GM23248 (cell line): ENCODE data around the gene NEXN. TPM values are rescaled to one million over a fixed set of nuclear protein-coding genes. Genes with fewer than 3 reads are reported as not detected.
"Not testable (repeated sequence)": the region's sequence is repeated elsewhere in the genome, so short reads cannot be mapped to it uniquely, and the experiment has no call there.

Source experiments
- DNase-seq: peaks from one replicate; pipeline ENCODE4 v3.0.0-alpha.2; 2015
- H2AFZ ChIP-seq: fragments of 200-600 bp; sonication (generic); 2 replicates; pipeline ENCODE4 v1.6.1; 2016; ENCODE audit warnings: antibody characterized with exemption
- H3F3A ChIP-seq: fragments of 200-600 bp; sonication (generic); 2 replicates; pipeline ENCODE4 v1.6.1; 2016; ENCODE audit warnings: mild to moderate bottlenecking, antibody characterized with exemption, mixed run types; ENCODE audit not compliant: insufficient read depth
- H3K27ac ChIP-seq: fragments of 200-600 bp; sonication (generic); 2 replicates; pipeline ENCODE4 v1.5.1; 2016; ENCODE audit warnings: mild to moderate bottlenecking
- H3K27me3 ChIP-seq: fragments of 200-600 bp; sonication (generic); replicated peaks from 2 replicates; pipeline ENCODE4 v1.6.1; 2016; ENCODE audit warnings: mild to moderate bottlenecking; ENCODE audit not compliant: insufficient read depth
- H3K36me3 ChIP-seq: fragments of 200-600 bp; sonication (generic); 2 replicates; pipeline ENCODE4 v1.6.1; 2016; ENCODE audit warnings: low read depth, mild to moderate bottlenecking
- H3K4me1 ChIP-seq: fragments of 200-600 bp; sonication (generic); 2 replicates; pipeline ENCODE4 v1.6.1; 2016; ENCODE audit warnings: mild to moderate bottlenecking; ENCODE audit not compliant: insufficient read depth
- H3K4me2 ChIP-seq: fragments of 200-600 bp; sonication (generic); one replicate; pipeline ENCODE4 v1.6.1; 2016; ENCODE audit warnings: mild to moderate bottlenecking; ENCODE audit not compliant: unreplicated experiment
- H3K4me3 ChIP-seq: fragments of 200-600 bp; sonication (generic); 2 replicates; pipeline ENCODE4 v1.5.1; 2016; ENCODE audit warnings: mild to moderate bottlenecking
- H3K79me2 ChIP-seq: fragments of 200-600 bp; sonication (generic); 2 replicates; pipeline ENCODE4 v1.6.1; 2016; ENCODE audit warnings: mild to moderate bottlenecking; ENCODE audit not compliant: insufficient read depth
- H3K9ac ChIP-seq: fragments of 200-600 bp; sonication (generic); 2 replicates; pipeline ENCODE4 v1.6.1; 2016; ENCODE audit warnings: mild to moderate bottlenecking
- H3K9me2 ChIP-seq: fragments of 200-600 bp; sonication (generic); 2 replicates; pipeline ENCODE4 v1.6.1; 2016; ENCODE audit warnings: mixed run types, mild to moderate bottlenecking, moderate library complexity; ENCODE audit not compliant: insufficient read depth
- H3K9me3 ChIP-seq: fragments of 200-600 bp; sonication (generic); one replicate; pipeline ENCODE4 v1.6.1; 2017; ENCODE audit warnings: low read depth
- H4K20me1 ChIP-seq: fragments of 200-600 bp; sonication (generic); 2 replicates; pipeline ENCODE4 v1.6.0; 2016; ENCODE audit not compliant: insufficient read depth
- EZH2 ChIP-seq: fragments of 200-600 bp; sonication (generic); IDR thresholded peaks from 2 replicates; pipeline ENCODE4 v1.6.1; 2018; ENCODE audit warnings: antibody characterized with exemption, mild to moderate bottlenecking; ENCODE audit not compliant: insufficient read depth, poor library complexity, severe bottlenecking
- EZH2phosphoT487 ChIP-seq: fragments of 200-600 bp; sonication (generic); IDR thresholded peaks from 2 replicates; pipeline ENCODE4 v1.6.1; 2018; ENCODE audit warnings: antibody characterized with exemption, moderate library complexity, mild to moderate bottlenecking, low read depth; ENCODE audit not compliant: insufficient read depth
- WGBS, 2 experiments: methylation state at CpG; one replicate each; pipeline ENCODE4 v1.1.6; 2015 to 2017; ENCODE audit warnings: low lambda C conversion rate in 2 of 2, low coverage in 1 of 2; ENCODE audit errors: missing lambda C conversion rate in 2 of 2; 5-methylcytosine and 5-hydroxymethylcytosine counted together
- in situ Hi-C: fragments of 300-500 bp; cut with MboI; formaldehyde crosslinking; loops from 2 replicates; pipeline ENCODE4 v1.15.0; 2020
- polyA plus RNA-seq: library from polyadenylated mRNA; unstranded; fragments of >200 nt; fragmentation: Nextera tagmentation; extraction: Ambion mirVana; gene quantifications from 2 replicates; pipeline ENCODE4 v1.2.1, GENCODE V29; 2016
- total RNA-seq: library from RNA; depleted of rRNA; stranded (reverse); fragments of >200 nt; shearing (Covaris generic); gene quantifications from 2 replicates; pipeline ENCODE4 v1.2.3, GENCODE V29; 2014

The NEXN gene
- total and polyA plus RNA-seq, 2 experiments from 2014 or later, result 17.2 to 70.4 TPM

GRCh38 chr1:77905603-77906002, 17.2 kb downstream of the NEXN start:
- H3K36me3 ChIP-seq, result peaks cover 6% of the 10 kb centered on the region; the same call in 1 of the 2 replicates
- H3K79me2 ChIP-seq, result peaks cover 100% of the 10 kb centered on the region
- in situ Hi-C loops, result no loop called here

GRCh38 chr1:77906019-77906545, 17.7 kb downstream of the NEXN start:
- H2AFZ ChIP-seq, result no peak overlapping the region
- 97 to 98% methylated on average over 2 of the region's 2 CpGs for WGBS, 2 experiments
- no peaks in the 10 kb centered on the region for H3F3A ChIP-seq
- H3K9me2 ChIP-seq, result no peaks in the 10 kb centered on the region
- H3K9ac ChIP-seq, result no peak overlapping the region
- no peaks in the 10 kb centered on the region for H3K9me3 ChIP-seq
- H3K27ac ChIP-seq, result no peak overlapping the region
- no peaks in the 10 kb centered on the region for H3K27me3 ChIP-seq
- H4K20me1 ChIP-seq, result peaks cover 6% of the 10 kb centered on the region; the same call in 1 of the 2 replicates
- H3K36me3 ChIP-seq, result peaks cover 6% of the 10 kb centered on the region; the same call in 1 of the 2 replicates
- TF ChIP-seq EZH2, result no peak
- no peak for TF ChIP-seq EZH2phosphoT487
- in situ Hi-C loops, result no loop called here
- peaks cover 100% of the 10 kb centered on the region for H3K79me2 ChIP-seq
- DNase-seq, result no peak
- 0 out of 2 replicates have a peak, but pooled peaks cover under 1% of the 10 kb centered on the region for H3K4me1 ChIP-seq
- H3K4me2 ChIP-seq, result no peak overlapping the region
- no peak overlapping the region for H3K4me3 ChIP-seq

More at GRCh38 chr1:77905603-77906002, 17.2 kb downstream of the NEXN start:
- no peaks in the 10 kb centered on the region for H3F3A ChIP-seq
- H3K9ac ChIP-seq, result no peak overlapping the region
- no peaks in the 10 kb centered on the region for H3K9me2 ChIP-seq
- no peak overlapping the region for H2AFZ ChIP-seq
- TF ChIP-seq EZH2phosphoT487, result no peak
- TF ChIP-seq EZH2, result no peak
- no peak overlapping the region for H3K27ac ChIP-seq
- H3K4me1 ChIP-seq, result 0 out of 2 replicates have a peak, but pooled peaks cover 5% of the 10 kb centered on the region
- peaks cover 6% of the 10 kb centered on the region; the same call in 1 of the 2 replicates for H4K20me1 ChIP-seq
- 95 to 97% methylated on average over 1 of the region's 1 CpG for WGBS, 2 experiments
- no peaks in the 10 kb centered on the region for H3K9me3 ChIP-seq
- H3K27me3 ChIP-seq, result no peaks in the 10 kb centered on the region
- no peak overlapping the region for H3K4me2 ChIP-seq
- no peak for DNase-seq
- H3K4me3 ChIP-seq, result no peak overlapping the region

- no peak overlapping the region for H3K4me2 ChIP-seq
- no peaks in the 10 kb centered on the region for H3K9me3 ChIP-seq
- TF ChIP-seq EZH2 (no peak), EZH2phosphoT487 (no peak)
- no peaks in the 10 kb centered on the region for H3F3A ChIP-seq
- no peaks in the 10 kb centered on the region for H3K27me3 ChIP-seq
- H3K27ac ChIP-seq, result no peak overlapping the region
- H3K9me2 ChIP-seq, result no peaks in the 10 kb centered on the region
- in situ Hi-C loops, result no loop called here
- no peak overlapping the region for H2AFZ ChIP-seq
- no peak overlapping the region for H3K4me3 ChIP-seq
- no peaks in the 10 kb centered on the region for H3K4me1 ChIP-seq
- peaks cover 6% of the 10 kb centered on the region; the same call in 1 of the 2 replicates for H4K20me1 ChIP-seq
- H3K36me3 ChIP-seq, result peaks cover 6% of the 10 kb centered on the region; the same call in 1 of the 2 replicates
- WGBS, 2 experiments, result 22 to 42% methylated on average over 1 of the region's 1 CpG
- peaks cover 100% of the 10 kb centered on the region for H3K79me2 ChIP-seq
- no peak overlapping the region for H3K9ac ChIP-seq
- DNase-seq, result no peak
Observed at GRCh38 chr1:77906624-77907023, 18.2 kb downstream of the NEXN start.

- Histone ChIP-seq H3K4me2 (no peak overlapping the region), H3F3A (no peaks in the 10 kb centered on the region), H3K4me1 (no peaks in the 10 kb centered on the region), H3K36me3 (0 out of 2 replicates have a peak, but pooled peaks cover 2% of the 10 kb centered on the region), H2AFZ (no peak overlapping the region), H3K27ac (no peak overlapping the region), H3K9me3 (no peaks in the 10 kb centered on the region), H3K9me2 (no peaks in the 10 kb centered on the region), H3K27me3 (no peaks in the 10 kb centered on the region), H4K20me1 (0 out of 2 replicates have a peak, but pooled peaks cover 3% of the 10 kb centered on the region), H3K79me2 (peaks cover 99% of the 10 kb centered on the region), H3K4me3 (no peak overlapping the region), H3K9ac (no peak overlapping the region)
- 70 to 74% methylated on average over 4 of the region's 4 CpGs for WGBS, 2 experiments
- in situ Hi-C loops, result no loop called here
- TF ChIP-seq EZH2phosphoT487 (no peak), EZH2 (no peak)
- DNase-seq, result no peak
Observed at GRCh38 chr1:77910116-77910515, 21.7 kb downstream of the NEXN start.

DNA sequence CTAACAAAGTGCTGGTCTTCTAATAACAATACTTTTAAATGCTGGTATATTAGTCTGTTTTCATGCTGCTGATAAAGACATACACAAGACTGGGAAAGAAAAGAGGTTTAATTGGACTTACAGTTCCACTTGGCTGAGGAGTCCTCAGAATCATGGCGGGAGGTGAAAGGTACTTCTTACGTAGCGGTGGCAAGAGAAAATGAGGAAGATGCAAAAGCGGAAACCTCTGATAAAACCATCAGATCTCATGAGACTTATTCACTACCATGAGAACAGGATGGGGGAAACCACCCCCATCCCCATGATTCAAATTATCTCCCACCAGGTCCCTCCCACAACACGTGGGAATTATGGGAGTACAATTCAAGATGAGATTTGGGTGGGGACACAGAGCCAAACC, 30.5 kb downstream of the NEXN start:
- H3K9me2 ChIP-seq, H3K27ac ChIP-seq, H3K27me3 ChIP-seq, in situ Hi-C loops, DNase-seq, H3K4me3 ChIP-seq, H3K9me3 ChIP-seq, H3K4me2 ChIP-seq, H4K20me1 ChIP-seq, H2AFZ ChIP-seq, H3K9ac ChIP-seq, H3K4me1 ChIP-seq, H3F3A ChIP-seq: not testable (repeated sequence)
- peaks cover 40% of the 10 kb centered on the region for H3K79me2 ChIP-seq
- WGBS, 2 experiments, result 88 to 90% methylated on average over 5 of the region's 5 CpGs
- peaks cover 43% of the 10 kb centered on the region for H3K36me3 ChIP-seq
